ENCODE measurements around the gene MRI1.

The MRI1 gene

GRCh38 chr19:13762635-13763235 is 1.6 kb upstream of the MRI1 start:
- Mint-ChIP-seq H3K4me1 (peaks cover 7% of the 10 kb centered on the region), H3K9me3 (no peaks in the 10 kb centered on the region), H3K4me3 (peak overlapping the region in 1 of 3 experiments; percentile 81), H3K36me3 (ENCODE audit: low read depth) (peaks cover 42% of the 10 kb centered on the region), H3K27ac (no peak overlapping the region), H3K27me3 (ENCODE audit: low read depth) (no peaks in the 10 kb centered on the region)
- no peak for TF ChIP-seq CTCF (IDR thresholded peaks at IDR 0.05; ENCODE audit: unreplicated experiment in 3 of 3)

DNA sequence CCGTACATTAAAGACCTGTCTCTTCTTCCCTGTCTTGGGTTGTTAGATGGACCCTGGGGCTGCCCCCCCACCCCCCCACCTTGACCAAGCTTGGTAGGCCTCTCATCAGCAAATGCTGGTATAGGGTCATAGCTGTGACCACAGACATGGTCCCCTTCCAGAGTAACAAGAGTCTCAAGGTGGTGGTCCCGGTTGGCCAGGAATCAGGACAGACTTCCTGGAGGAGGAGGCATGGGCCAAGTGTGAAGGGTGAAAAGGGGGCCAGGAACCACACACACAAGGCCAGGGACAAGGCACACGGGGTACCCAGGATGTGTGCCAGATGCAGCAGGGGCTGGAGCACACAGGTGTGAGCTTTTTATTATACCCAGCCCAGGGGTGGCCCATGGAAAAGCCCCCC is 1.1 kb upstream of the MRI1 start:
- no peaks in the 10 kb centered on the region for H3K9me3 Mint-ChIP-seq
- H3K27me3 Mint-ChIP-seq (ENCODE audit: low read depth) = no peaks in the 10 kb centered on the region
- no peak overlapping the region for H3K27ac Mint-ChIP-seq
- H3K36me3 Mint-ChIP-seq (ENCODE audit: low read depth) = peaks cover 37% of the 10 kb centered on the region
- peak overlapping the region; percentile 79 for H3K4me3 Mint-ChIP-seq
- peaks cover 7% of the 10 kb centered on the region for H3K4me1 Mint-ChIP-seq
- TF ChIP-seq CTCF (IDR thresholded peaks at IDR 0.05; ENCODE audit: unreplicated experiment in 3 of 3) = no peak

- peaks cover 30% of the 10 kb centered on the region for H3K36me3 Mint-ChIP-seq (ENCODE audit: low read depth)
- peak overlapping the region in 2 of 3 experiments; percentile 27 to 44 for H3K27ac Mint-ChIP-seq
- peaks cover 7% of the 10 kb centered on the region for H3K4me1 Mint-ChIP-seq
- TF ChIP-seq CTCF (IDR thresholded peaks at IDR 0.05; ENCODE audit: unreplicated experiment in 3 of 3) = no peak
- H3K9me3 Mint-ChIP-seq = no peaks in the 10 kb centered on the region
- no peaks in the 10 kb centered on the region for H3K27me3 Mint-ChIP-seq (ENCODE audit: low read depth)
- peak overlapping the region; percentile 88 to 91 (median 89) for H3K4me3 Mint-ChIP-seq
Observed at GRCh38 chr19:13764821-13765394, 586 bp downstream of the MRI1 start.

DNA sequence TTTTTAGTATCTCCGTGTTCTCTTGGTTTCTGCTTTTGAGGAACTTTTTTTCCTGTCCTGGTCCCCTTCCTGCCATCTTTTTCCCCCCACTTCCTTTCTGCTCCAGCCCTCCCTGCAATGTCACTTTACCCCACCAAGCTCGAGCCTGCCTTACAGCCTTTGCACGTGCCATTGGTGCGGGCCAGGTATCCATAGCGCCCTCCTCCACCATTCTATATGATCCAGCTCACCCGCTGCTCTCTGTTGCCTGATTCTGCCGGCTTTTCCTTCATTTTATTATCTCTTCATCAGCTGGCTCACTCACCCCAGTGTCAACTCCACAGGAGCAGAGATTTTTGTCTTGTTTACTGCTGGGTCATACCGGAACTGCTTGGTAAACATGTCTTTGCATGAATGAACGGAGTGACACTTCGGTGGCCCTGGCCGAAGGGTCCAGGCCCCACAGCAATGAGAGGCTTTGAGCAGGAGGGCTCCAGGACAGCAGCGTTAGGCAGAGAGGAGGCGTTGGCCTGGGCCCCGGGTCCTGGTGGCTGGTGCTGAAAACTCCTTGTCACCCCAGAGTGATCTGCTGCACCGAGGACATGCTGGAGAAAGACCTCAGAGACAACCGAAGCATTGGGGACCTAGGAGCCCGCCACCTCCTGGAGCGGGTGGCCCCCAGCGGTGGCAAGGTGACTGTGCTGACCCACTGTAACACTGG is 1.2 kb downstream of the MRI1 start:
- H3K4me3 Mint-ChIP-seq = peak overlapping the region; percentile 88 to 91 (median 89)
- H3K27ac Mint-ChIP-seq = peak overlapping the region in 2 of 3 experiments; percentile 27 to 44
- peaks cover 27% of the 10 kb centered on the region for H3K36me3 Mint-ChIP-seq (ENCODE audit: low read depth)
- no peak for TF ChIP-seq CTCF (IDR thresholded peaks at IDR 0.05; ENCODE audit: unreplicated experiment in 3 of 3)
- no peaks in the 10 kb centered on the region for H3K27me3 Mint-ChIP-seq (ENCODE audit: low read depth)
- no peaks in the 10 kb centered on the region for H3K9me3 Mint-ChIP-seq
- peaks cover 7% of the 10 kb centered on the region for H3K4me1 Mint-ChIP-seq

DNA sequence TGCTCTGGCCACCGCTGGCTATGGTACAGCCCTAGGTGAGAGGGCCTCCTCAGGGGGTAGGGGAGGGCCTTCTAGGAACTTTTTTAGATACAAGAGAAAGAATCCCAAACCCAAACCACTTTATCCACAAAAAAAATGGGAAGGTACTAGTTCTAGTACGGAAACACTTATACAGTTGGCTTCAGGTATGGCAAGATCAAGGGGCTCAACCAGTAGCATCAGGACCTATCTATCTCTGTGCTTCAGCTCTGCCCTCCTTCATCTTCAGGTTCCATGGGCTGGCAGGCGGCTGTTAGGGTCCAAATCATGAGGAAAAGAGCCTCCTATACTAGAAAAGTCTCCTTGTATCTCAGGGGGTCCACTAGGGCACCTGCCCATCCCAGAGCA is 1.8 kb downstream of the MRI1 start:
- Mint-ChIP-seq H3K4me3 (peak overlapping the region; percentile 56 to 89 (median 88)), H3K27me3 (ENCODE audit: low read depth) (no peaks in the 10 kb centered on the region), H3K36me3 (ENCODE audit: low read depth) (peaks cover 25% of the 10 kb centered on the region), H3K27ac (no peak overlapping the region), H3K4me1 (peaks cover 7% of the 10 kb centered on the region), H3K9me3 (no peaks in the 10 kb centered on the region)
- TF ChIP-seq CTCF (IDR thresholded peaks at IDR 0.05; ENCODE audit: unreplicated experiment in 3 of 3) = no peak

All from nephron (organoid).